ENCODE measurements around the gene GCNA.
"Not testable (repeated sequence)": the region's sequence is repeated elsewhere in the genome, so short reads cannot be mapped to it uniquely, and the experiment has no call there.

The GCNA gene

GRCh38 chrX:71640002-71640401 is 61.8 kb downstream of the GCNA start:
- TF ChIP-seq ZFX (IDR thresholded peaks at IDR 0.05) (no peak), CTCF (conservative IDR thresholded peaks at IDR 0.05) (no peak)
- no peak overlapping the region for H3K27ac ChIP-seq

GRCh38 chrX:71644406-71644805 is 66.2 kb downstream of the GCNA start:
- not testable (repeated sequence) for H3K27ac ChIP-seq

GRCh38 chrX:71650333-71650969 is 72.2 kb downstream of the GCNA start:
- no peak overlapping the region for H3K27ac ChIP-seq
- TF ChIP-seq CTCF (conservative IDR thresholded peaks at IDR 0.05) (0 out of 2 replicates have a peak, but pooled peaks have one; percentile 4), ZFX (IDR thresholded peaks at IDR 0.05) (no peak)

- no peak overlapping the region for H3K27ac ChIP-seq
- TF ChIP-seq CTCF (conservative IDR thresholded peaks at IDR 0.05) (peak; percentile 71), ZFX (IDR thresholded peaks at IDR 0.05) (no peak)
These were observed 74.2 kb downstream of the GCNA start for GRCh38 chrX:71652405-71652804.

- no peak overlapping the region for H3K27ac ChIP-seq
- TF ChIP-seq CTCF (conservative IDR thresholded peaks at IDR 0.05) (no peak), ZFX (IDR thresholded peaks at IDR 0.05) (no peak)
These were observed 75.1 kb downstream of the GCNA start for GRCh38 chrX:71653344-71653743.

GRCh38 chrX:71657267-71657666 is 79.0 kb downstream of the GCNA start:
- TF ChIP-seq CTCF (conservative IDR thresholded peaks at IDR 0.05) (no peak), ZFX (IDR thresholded peaks at IDR 0.05) (no peak)
- H3K27ac ChIP-seq: no peak overlapping the region

- no peak for TF ChIP-seq CTCF (conservative IDR thresholded peaks at IDR 0.05)
- H3K27ac ChIP-seq: no peak overlapping the region
These were observed 81.1 kb downstream of the GCNA start for GRCh38 chrX:71659342-71659741.

- no peak overlapping the region for H3K27ac ChIP-seq
- no peak for TF ChIP-seq CTCF (conservative IDR thresholded peaks at IDR 0.05)
- TF ChIP-seq ZFX (IDR thresholded peaks at IDR 0.05): no peak
These were observed 81.7 kb downstream of the GCNA start for GRCh38 chrX:71659959-71660358.
